GM12878 (cell line): ENCODE results near the gene NDUFV1. TPM values are rescaled to one million over a fixed set of nuclear protein-coding genes. Genes with fewer than 3 reads are reported as not detected.

Experiments
- ATF7 ChIP-seq: fragments of 450-650 bp; IDR thresholded peaks from 2 replicates; pipeline ENCODE4 v1.6.1; 2016; ENCODE audit warnings: low read depth, mild to moderate bottlenecking
- BHLHE40 ChIP-seq, 2 experiments: fragments of 450-650 bp in 1 of 2; IDR thresholded peaks; 2 replicates each; pipeline ENCODE4 v1.6.1; 2011 to 2017; ENCODE audit warnings: low read depth in 2 of 2, borderline replicate concordance in 1 of 2, improper control_type of control experiment in 1 of 2, low read length in 1 of 2, mild to moderate bottlenecking in 1 of 2
- BMI1 ChIP-seq: fragments of 450-650 bp; IDR thresholded peaks from 2 replicates; pipeline ENCODE4 v1.6.1; 2016; ENCODE audit warnings: mild to moderate bottlenecking, moderate library complexity, borderline replicate concordance
- CBFB ChIP-seq: IDR thresholded peaks from 2 replicates; pipeline ENCODE4 v1.6.1; 2016; ENCODE audit warnings: antibody characterized with exemption, low read depth
- CEBPB ChIP-seq, 2 experiments: fragments of 150-350 bp in 1 of 2; IDR thresholded peaks; 2 replicates each; pipeline ENCODE4 v1.6.1; 2012 to 2014; ENCODE audit warnings: low read depth in 2 of 2, low read length in 2 of 2, borderline replicate concordance in 1 of 2, inconsistent platforms in 1 of 2
- DPF2 ChIP-seq: fragments of 450-650 bp; IDR thresholded peaks from 2 replicates; pipeline ENCODE4 v1.6.1; 2017; ENCODE audit warnings: mild to moderate bottlenecking
- EP300 ChIP-seq, 2 experiments: fragments of 150-350 bp in 1 of 2; IDR thresholded peaks; 2 replicates each; pipeline ENCODE4 v1.6.1; 2011 to 2012; ENCODE audit warnings: low read depth in 2 of 2, low read length in 2 of 2, borderline replicate concordance in 1 of 2, improper control_type of control experiment in 1 of 2, inconsistent platforms in 1 of 2; ENCODE audit not compliant: control insufficient read depth in 1 of 2
- FOXM1 ChIP-seq: IDR thresholded peaks from 2 replicates; pipeline ENCODE4 v1.6.1; 2012; ENCODE audit warnings: low read depth, mild to moderate bottlenecking, inconsistent platforms, low read length, moderate library complexity
- GATAD2B ChIP-seq: fragments of 450-650 bp; conservative IDR thresholded peaks from 2 replicates; pipeline ENCODE4 v1.6.1; 2017; ENCODE audit warnings: low read depth, mild to moderate bottlenecking, moderate library complexity
- HCFC1 ChIP-seq: fragments of 150-350 bp; IDR thresholded peaks from 2 replicates; pipeline ENCODE4 v1.6.1; 2014; ENCODE audit warnings: low read length
- IKZF2 ChIP-seq, 2 experiments: fragments of 450-650 bp; IDR thresholded peaks; 2 replicates each; pipeline ENCODE4 v1.6.1; 2017; ENCODE audit warnings: mild to moderate bottlenecking in 2 of 2, moderate library complexity in 2 of 2
- JUNB ChIP-seq: IDR thresholded peaks from 2 replicates; pipeline ENCODE4 v1.6.1; 2016; ENCODE audit warnings: antibody characterized with exemption, mild to moderate bottlenecking
- MEF2A ChIP-seq: IDR thresholded peaks from 2 replicates; pipeline ENCODE4 v1.6.1; 2011; ENCODE audit warnings: low read depth, mild to moderate bottlenecking, low read length, moderate library complexity; ENCODE audit not compliant: insufficient read depth
- MEF2B ChIP-seq: fragments of 450-650 bp; IDR thresholded peaks from 2 replicates; pipeline ENCODE4 v1.6.1; 2018; ENCODE audit warnings: mild to moderate bottlenecking, moderate library complexity; ENCODE audit not compliant: partially characterized antibody, poor library complexity, severe bottlenecking
- MYB ChIP-seq: fragments of 150-350 bp; IDR thresholded peaks from 2 replicates; pipeline ENCODE4 v1.6.1; 2014; ENCODE audit warnings: mild to moderate bottlenecking, low read depth, low read length, borderline replicate concordance
- NFIC ChIP-seq: IDR thresholded peaks from 2 replicates; pipeline ENCODE4 v1.6.1; 2012; ENCODE audit warnings: low read depth, mild to moderate bottlenecking, inconsistent platforms, low read length, moderate library complexity
- NR2F1 ChIP-seq: fragments of 450-650 bp; conservative IDR thresholded peaks from 2 replicates; pipeline ENCODE4 v1.6.1; 2017; ENCODE audit warnings: mild to moderate bottlenecking
- PAX8 ChIP-seq: fragments of 450-650 bp; IDR thresholded peaks from 2 replicates; pipeline ENCODE4 v1.6.1; 2017; ENCODE audit warnings: mild to moderate bottlenecking, moderate library complexity
- RCOR1 ChIP-seq: conservative IDR thresholded peaks from 2 replicates; pipeline ENCODE4 v1.6.1; 2012; ENCODE audit warnings: low read depth, low read length, improper control_type of control experiment
- RUNX3 ChIP-seq: IDR thresholded peaks from 2 replicates; pipeline ENCODE4 v1.6.1; 2012; ENCODE audit warnings: low read length, inconsistent platforms
- SMARCA5 ChIP-seq: fragments of 450-650 bp; IDR thresholded peaks from 2 replicates; pipeline ENCODE4 v1.6.1; 2017; ENCODE audit warnings: mild to moderate bottlenecking
- SREBF2 ChIP-seq: IDR thresholded peaks from 2 replicates; pipeline ENCODE4 v1.6.1; 2012; ENCODE audit warnings: mild to moderate bottlenecking, low read length
- TBL1XR1 ChIP-seq: IDR thresholded peaks from 2 replicates; pipeline ENCODE4 v1.6.1; 2012; ENCODE audit warnings: low read depth, low read length, improper control_type of control experiment
- TCF12 ChIP-seq: IDR thresholded peaks from 2 replicates; pipeline ENCODE4 v1.6.1; 2011; ENCODE audit warnings: low read depth, mild to moderate bottlenecking, low read length
- ZBED1 ChIP-seq: IDR thresholded peaks from 2 replicates; pipeline ENCODE4 v1.6.1; 2016; ENCODE audit warnings: borderline replicate concordance
- ZNF207 ChIP-seq: fragments of 450-650 bp; IDR thresholded peaks from 2 replicates; pipeline ENCODE4 v1.6.1; 2014; ENCODE audit warnings: antibody characterized with exemption, mild to moderate bottlenecking, borderline replicate concordance
- polyA plus RNA-seq, 11 experiments: library from polyadenylated mRNA; depleted of rRNA in 4 of 11; unstranded in 6 of 11; stranded (reverse) in 5 of 11; fragments of >200 nt; fragmentation: Nextera tagmentation in 4 of 11; fragmentation: Illumina TruSeq in 1 of 11; extraction: Ambion mirVana in 4 of 11; extraction: Trizol in 1 of 11; gene quantifications; 1 replicate in 1 of 11; 2 replicates in 10 of 11; pipeline versions ENCODE4 v1.2.1 to v1.2.3, GENCODE V29; 2011 to 2016; ENCODE audit warnings: inconsistent platforms in 2 of 11, missing spikeins in 2 of 11, low read depth in 1 of 11
- total RNA-seq, 4 experiments: library from RNA; depleted of rRNA in 3 of 4; stranded (reverse); fragments of >200 nt in 3 of 4; fragmentation: Illumina TruSeq in 1 of 4; extraction: Trizol in 1 of 4; gene quantifications; 2 replicates each; pipeline versions ENCODE4 v1.2.1 to v1.2.3, GENCODE V29; 2013 to 2021
- TF ChIP-seq, protein P1 (sequence below): fragments of 450-650 bp; formaldehyde crosslinking; IDR thresholded peaks from 2 replicates; pipeline ENCODE4 v1.5.0; 2022; ENCODE audit warnings: mild to moderate bottlenecking, missing genetic modification characterization
- TF ChIP-seq, protein P2 (sequence below): fragments of 450-650 bp; IDR thresholded peaks from 2 replicates; pipeline ENCODE4 v1.6.1; 2016; ENCODE audit warnings: mild to moderate bottlenecking

The NDUFV1 gene
- total and polyA plus RNA-seq, 10 of the 15 experiments (the other 5 are each of a cell fraction or from before 2014, with no cell fraction given), result 8.2 to 380 (median 231) TPM

DNA sequence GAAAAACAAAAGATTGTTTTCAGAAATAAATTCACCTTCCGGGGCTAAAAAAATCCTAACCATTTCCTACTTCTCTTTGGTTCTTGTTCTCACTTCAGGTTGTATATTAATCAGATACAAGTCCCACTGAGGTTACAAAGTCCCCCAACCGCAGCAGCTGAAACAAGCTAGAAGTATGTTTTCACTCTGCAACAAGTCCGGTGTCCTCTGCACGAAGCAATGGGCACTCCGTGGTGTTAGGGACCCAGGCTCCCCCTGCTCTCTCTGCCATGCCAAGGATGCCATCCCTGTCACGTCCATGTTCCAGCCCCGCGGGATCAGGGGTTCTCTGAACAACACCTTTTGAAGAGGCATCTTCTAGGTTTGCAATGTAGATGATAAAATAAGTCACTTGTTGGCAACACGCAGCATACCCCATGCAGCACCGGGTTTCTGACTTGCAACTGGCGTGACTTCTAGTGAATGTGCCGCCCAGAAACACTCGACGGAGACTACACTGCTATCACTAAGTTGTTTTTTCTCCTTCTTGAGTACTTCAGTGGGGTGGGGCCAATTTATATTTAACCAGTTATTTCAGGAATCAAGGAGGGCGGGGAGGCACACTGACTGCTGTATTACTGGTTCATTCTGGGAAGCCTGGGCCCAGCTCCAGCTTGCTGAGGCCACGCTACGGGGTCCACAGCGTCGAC lies 48.5 kb upstream of the NDUFV1 start (continued):
- 0 out of 2 replicates have a peak, but pooled peaks have one; percentile 56 for TF ChIP-seq MEF2A
- no peak for TF ChIP-seq SREBF2
- TF ChIP-seq ZNF207, result no peak
- peak; percentile 92 for TF ChIP-seq RUNX3
- peak; percentile 70; the same call in 1 of the 2 replicates for TF ChIP-seq NR2F1
- TF ChIP-seq CEBPB (IDR thresholded peaks at IDR 0.05; ENCODE audit: borderline replicate concordance in 1 of 2, low read depth in 2 of 2, low read length in 2 of 2), result no peak
- TF ChIP-seq MYB, result no peak
- peak; percentile 49; the same call in 1 of the 2 replicates for TF ChIP-seq ATF7
- no peak for TF ChIP-seq ZBED1
- TF ChIP-seq CBFB, result 0 out of 2 replicates have a peak, but pooled peaks have one; percentile 33
- peak; percentile 75 to 76; a peak in 3 of 4 replicates for TF ChIP-seq IKZF2 (IDR thresholded peaks at IDR 0.05)
- TF ChIP-seq DPF2, result peak; percentile 87
- no peak for TF ChIP-seq BMI1
- peak; percentile 90 for TF ChIP-seq TCF12
- 0 out of 2 replicates have a peak, but pooled peaks have one; percentile 43 for TF ChIP-seq FOXM1
- no peak for TF ChIP-seq PAX8
- TF ChIP-seq SMARCA5, result no peak
- TF ChIP-seq NFIC, result peak; percentile 53
- peak; percentile 84 for TF ChIP-seq MEF2B
- TF ChIP-seq BHLHE40 (IDR thresholded peaks at IDR 0.05; ENCODE audit: borderline replicate concordance in 1 of 2, low read depth in 2 of 2, low read length in 1 of 2), result peak in 1 of 2 experiments; percentile 60; a peak in 2 of 4 replicates
- no peak for TF ChIP-seq RCOR1
- TF ChIP-seq, protein P1, sequence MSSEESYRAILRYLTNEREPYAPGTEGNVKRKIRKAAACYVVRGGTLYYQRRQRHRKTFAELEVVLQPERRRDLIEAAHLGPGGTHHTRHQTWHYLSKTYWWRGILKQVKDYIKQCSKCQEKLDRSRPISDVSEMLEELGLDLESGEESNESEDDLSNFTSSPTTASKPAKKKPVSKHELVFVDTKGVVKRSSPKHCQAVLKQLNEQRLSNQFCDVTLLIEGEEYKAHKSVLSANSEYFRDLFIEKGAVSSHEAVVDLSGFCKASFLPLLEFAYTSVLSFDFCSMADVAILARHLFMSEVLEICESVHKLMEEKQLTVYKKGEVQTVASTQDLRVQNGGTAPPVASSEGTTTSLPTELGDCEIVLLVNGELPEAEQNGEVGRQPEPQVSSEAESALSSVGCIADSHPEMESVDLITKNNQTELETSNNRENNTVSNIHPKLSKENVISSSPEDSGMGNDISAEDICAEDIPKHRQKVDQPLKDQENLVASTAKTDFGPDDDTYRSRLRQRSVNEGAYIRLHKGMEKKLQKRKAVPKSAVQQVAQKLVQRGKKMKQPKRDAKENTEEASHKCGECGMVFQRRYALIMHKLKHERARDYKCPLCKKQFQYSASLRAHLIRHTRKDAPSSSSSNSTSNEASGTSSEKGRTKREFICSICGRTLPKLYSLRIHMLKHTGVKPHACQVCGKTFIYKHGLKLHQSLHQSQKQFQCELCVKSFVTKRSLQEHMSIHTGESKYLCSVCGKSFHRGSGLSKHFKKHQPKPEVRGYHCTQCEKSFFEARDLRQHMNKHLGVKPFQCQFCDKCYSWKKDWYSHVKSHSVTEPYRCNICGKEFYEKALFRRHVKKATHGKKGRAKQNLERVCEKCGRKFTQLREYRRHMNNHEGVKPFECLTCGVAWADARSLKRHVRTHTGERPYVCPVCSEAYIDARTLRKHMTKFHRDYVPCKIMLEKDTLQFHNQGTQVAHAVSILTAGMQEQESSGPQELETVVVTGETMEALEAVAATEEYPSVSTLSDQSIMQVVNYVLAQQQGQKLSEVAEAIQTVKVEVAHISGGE (CRISPR knock-in tag), result no peak
- TF ChIP-seq EP300 (IDR thresholded peaks at IDR 0.05; ENCODE audit: borderline replicate concordance in 1 of 2, control insufficient read depth in 1 of 2, low read depth in 2 of 2, low read length in 2 of 2), result peak; percentile 43 to 85; a peak in 3 of 4 replicates
- peak; percentile 76 for TF ChIP-seq GATAD2B
- TF ChIP-seq TBL1XR1, result 0 out of 2 replicates have a peak, but pooled peaks have one; percentile 34
- peak; percentile 39 for TF ChIP-seq JUNB
- TF ChIP-seq, protein P2, sequence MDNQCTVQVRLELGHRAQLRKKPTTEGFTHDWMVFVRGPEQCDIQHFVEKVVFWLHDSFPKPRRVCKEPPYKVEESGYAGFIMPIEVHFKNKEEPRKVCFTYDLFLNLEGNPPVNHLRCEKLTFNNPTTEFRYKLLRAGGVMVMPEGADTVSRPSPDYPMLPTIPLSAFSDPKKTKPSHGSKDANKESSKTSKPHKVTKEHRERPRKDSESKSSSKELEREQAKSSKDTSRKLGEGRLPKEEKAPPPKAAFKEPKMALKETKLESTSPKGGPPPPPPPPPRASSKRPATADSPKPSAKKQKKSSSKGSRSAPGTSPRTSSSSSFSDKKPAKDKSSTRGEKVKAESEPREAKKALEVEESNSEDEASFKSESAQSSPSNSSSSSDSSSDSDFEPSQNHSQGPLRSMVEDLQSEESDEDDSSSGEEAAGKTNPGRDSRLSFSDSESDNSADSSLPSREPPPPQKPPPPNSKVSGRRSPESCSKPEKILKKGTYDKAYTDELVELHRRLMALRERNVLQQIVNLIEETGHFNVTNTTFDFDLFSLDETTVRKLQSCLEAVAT, result peak; percentile 88
- no peak for TF ChIP-seq HCFC1
